Measurements from ENCODE around the gene ANXA3.
"Not testable (repeated sequence)": the region's sequence is repeated elsewhere in the genome, so short reads cannot be mapped to it uniquely, and the experiment has no call there.

Gene ANXA3, protein sequence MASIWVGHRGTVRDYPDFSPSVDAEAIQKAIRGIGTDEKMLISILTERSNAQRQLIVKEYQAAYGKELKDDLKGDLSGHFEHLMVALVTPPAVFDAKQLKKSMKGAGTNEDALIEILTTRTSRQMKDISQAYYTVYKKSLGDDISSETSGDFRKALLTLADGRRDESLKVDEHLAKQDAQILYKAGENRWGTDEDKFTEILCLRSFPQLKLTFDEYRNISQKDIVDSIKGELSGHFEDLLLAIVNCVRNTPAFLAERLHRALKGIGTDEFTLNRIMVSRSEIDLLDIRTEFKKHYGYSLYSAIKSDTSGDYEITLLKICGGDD

DNA sequence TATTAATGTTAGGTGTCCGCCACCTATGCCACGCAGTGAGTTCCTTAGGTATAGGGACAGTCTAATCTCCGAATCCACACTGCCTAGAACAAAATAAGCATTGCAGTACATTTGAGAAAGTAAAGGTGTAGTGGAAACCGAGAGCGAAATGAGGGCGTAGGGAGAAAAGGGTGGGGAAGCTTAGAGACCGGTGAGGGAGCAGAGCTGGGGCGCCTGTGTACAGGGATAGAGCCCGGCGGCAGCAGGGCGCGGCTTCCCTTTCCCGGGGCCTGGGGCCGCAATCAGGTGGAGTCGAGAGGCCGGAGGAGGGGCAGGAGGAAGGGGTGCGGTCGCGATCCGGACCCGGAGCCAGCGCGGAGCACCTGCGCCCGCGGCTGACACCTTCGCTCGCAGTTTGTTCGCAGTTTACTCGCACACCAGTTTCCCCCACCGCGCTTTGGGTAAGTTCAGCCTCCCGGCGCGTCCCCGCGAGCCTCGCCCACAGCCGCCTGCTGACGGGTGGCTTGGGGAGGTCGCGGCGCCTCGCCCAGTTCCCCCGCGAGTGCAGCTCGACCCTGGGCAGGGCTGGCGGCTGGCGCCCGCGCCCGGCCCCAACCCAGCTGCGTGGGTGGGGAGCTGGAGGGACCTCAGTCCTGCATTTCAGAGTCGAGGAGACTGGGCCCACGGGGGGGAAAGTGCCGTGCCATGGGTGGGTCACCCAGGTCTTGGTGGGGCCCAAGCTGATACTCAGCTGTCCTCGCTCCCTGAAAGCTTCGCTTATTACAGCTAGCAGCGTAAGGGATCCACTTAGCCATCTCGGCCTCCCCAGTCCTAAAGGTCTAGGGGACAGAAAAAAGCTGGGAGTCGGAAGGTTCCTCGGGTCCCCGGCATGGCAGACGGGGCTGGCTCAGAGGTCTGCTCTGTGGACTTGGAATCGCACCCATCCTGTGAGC is at the start of gene ANXA3:
Gene ANXA3, plus strand, starts transcription at position 351 of the 932 bp plus-strand sequence. CDS start 2,704 bp downstream, outside the sequence.
- no peak within 1 kb of the TSS for H3K27ac ChIP-seq
- TF ChIP-seq, protein P1, sequence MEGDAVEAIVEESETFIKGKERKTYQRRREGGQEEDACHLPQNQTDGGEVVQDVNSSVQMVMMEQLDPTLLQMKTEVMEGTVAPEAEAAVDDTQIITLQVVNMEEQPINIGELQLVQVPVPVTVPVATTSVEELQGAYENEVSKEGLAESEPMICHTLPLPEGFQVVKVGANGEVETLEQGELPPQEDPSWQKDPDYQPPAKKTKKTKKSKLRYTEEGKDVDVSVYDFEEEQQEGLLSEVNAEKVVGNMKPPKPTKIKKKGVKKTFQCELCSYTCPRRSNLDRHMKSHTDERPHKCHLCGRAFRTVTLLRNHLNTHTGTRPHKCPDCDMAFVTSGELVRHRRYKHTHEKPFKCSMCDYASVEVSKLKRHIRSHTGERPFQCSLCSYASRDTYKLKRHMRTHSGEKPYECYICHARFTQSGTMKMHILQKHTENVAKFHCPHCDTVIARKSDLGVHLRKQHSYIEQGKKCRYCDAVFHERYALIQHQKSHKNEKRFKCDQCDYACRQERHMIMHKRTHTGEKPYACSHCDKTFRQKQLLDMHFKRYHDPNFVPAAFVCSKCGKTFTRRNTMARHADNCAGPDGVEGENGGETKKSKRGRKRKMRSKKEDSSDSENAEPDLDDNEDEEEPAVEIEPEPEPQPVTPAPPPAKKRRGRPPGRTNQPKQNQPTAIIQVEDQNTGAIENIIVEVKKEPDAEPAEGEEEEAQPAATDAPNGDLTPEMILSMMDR (conservative IDR thresholded peaks at IDR 0.05; ENCODE audit: low read depth, low read length): no peak

DNA sequence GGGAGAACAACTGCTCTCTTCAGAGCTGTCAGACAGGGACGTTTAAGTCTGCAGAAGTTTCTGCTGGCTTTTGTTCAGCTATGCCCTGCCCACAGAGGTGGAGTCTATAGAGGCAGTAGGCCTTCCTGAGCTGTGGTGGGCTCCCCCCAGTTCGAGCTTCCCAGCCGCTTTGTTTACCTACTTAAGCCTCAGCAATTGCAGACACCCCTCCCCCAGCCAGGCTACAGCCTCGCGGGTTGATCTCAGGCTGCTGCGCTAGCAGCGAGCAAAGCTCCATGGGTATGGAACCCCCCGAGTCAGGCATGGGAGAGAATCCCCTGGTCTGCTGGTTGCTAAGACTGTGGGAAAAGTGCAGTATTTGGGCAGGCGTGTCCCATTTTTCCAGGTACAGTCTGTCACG is 45.3 kb upstream of the ANXA3 start:
- not testable (repeated sequence) for H3K27ac ChIP-seq

More for the DNA sequence above, at the start of gene ANXA3:
- H3K9ac ChIP-seq: no peak within 1 kb of the TSS
- H3K36me3 ChIP-seq (ENCODE audit: insufficient read depth): no peaks in the 10 kb centered on the region
- peak within 1 kb of the TSS; percentile 58 for H2AFZ ChIP-seq (ENCODE audit: low read depth)
- H3K4me3 ChIP-seq (IDR thresholded peaks at IDR 0.05; ENCODE audit: insufficient read depth, low read depth, low read length): peak within 1 kb of the TSS; percentile 79
- no peaks in the 10 kb centered on the region for H4K20me1 ChIP-seq (ENCODE audit: insufficient read depth)
- H3K4me1 ChIP-seq (ENCODE audit: low read depth, poor library complexity, severe bottlenecking): no peaks in the 10 kb centered on the region
- no peaks in the 10 kb centered on the region; the same call in 1 of the 2 replicates for H3K27me3 ChIP-seq (ENCODE audit: insufficient read depth, low read depth)
- H3K4me2 ChIP-seq: peak within 1 kb of the TSS; percentile 38
- no peaks in the 10 kb centered on the region for H3K79me2 ChIP-seq (ENCODE audit: insufficient read depth, low read depth)

DNA sequence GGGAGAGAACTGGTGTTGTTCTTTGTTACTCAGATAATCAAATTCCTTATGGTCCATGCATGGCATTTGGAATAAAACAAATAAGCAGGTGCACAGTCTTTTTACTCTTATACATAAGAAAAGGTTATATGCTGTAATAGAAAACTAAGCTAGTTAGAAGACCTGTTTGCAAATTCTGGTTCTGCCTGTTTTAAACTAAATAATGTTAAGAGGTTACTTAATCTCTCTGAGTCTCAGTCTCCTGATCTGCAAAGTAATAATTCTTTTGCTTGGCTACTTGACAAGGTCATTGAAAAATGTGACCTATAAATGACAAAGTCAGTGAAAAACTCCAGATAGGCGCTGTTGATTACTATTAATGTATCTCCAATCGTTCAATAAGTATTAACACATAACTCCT is 42.5 kb upstream of the ANXA3 start:
- Histone ChIP-seq H3K4me1 (ENCODE audit: low read depth, poor library complexity, severe bottlenecking) (no peaks in the 10 kb centered on the region), H3K27ac (no peak overlapping the region), H3K36me3 (ENCODE audit: insufficient read depth) (no peaks in the 10 kb centered on the region), H3K27me3 (ENCODE audit: insufficient read depth, low read depth) (no peaks in the 10 kb centered on the region), H3K79me2 (ENCODE audit: insufficient read depth, low read depth) (no peaks in the 10 kb centered on the region), H2AFZ (ENCODE audit: low read depth) (no peak overlapping the region), H3K4me3 (IDR thresholded peaks at IDR 0.05; ENCODE audit: insufficient read depth, low read depth, low read length) (no peak overlapping the region), H3K4me2 (no peak overlapping the region), H3K9ac (no peak overlapping the region), H4K20me1 (ENCODE audit: insufficient read depth) (no peaks in the 10 kb centered on the region)
- TF ChIP-seq, protein P1 (conservative IDR thresholded peaks at IDR 0.05; ENCODE audit: low read depth, low read length): no peak

More for the DNA sequence above, 45.3 kb upstream of the ANXA3 start:
- not testable (repeated sequence) for H4K20me1 ChIP-seq (ENCODE audit: insufficient read depth); H3K36me3 ChIP-seq (ENCODE audit: insufficient read depth); H3K4me3 ChIP-seq (IDR thresholded peaks at IDR 0.05; ENCODE audit: insufficient read depth, low read depth, low read length); H3K79me2 ChIP-seq (ENCODE audit: insufficient read depth, low read depth); H3K4me2 ChIP-seq; H3K9ac ChIP-seq; H3K27me3 ChIP-seq (ENCODE audit: insufficient read depth, low read depth); H3K4me1 ChIP-seq (ENCODE audit: low read depth, poor library complexity, severe bottlenecking); H2AFZ ChIP-seq (ENCODE audit: low read depth)

DNA sequence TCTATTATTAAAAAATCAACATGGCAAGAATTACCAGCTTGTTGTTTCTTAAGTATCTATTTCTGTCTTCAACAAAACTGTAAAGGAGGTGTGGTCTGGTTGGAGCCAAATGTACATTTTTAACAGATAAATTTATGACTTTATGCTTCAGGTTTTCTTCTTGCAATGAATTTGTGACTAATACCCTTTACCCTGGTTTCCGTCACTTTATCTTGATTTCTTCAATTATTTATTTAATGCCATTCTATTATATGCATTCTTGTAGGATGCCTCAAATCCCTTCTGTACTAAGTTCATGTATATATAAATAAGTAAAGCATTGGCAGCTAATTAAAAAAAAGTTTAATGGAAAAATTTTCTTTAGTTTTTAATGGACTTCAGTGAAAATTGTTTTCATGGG is 41.5 kb upstream of the ANXA3 start:
- Histone ChIP-seq H3K4me2 (no peak overlapping the region), H2AFZ (ENCODE audit: low read depth) (no peak overlapping the region), H3K4me1 (ENCODE audit: low read depth, poor library complexity, severe bottlenecking) (no peaks in the 10 kb centered on the region), H3K27ac (no peak overlapping the region), H4K20me1 (ENCODE audit: insufficient read depth) (no peaks in the 10 kb centered on the region), H3K4me3 (IDR thresholded peaks at IDR 0.05; ENCODE audit: insufficient read depth, low read depth, low read length) (no peak overlapping the region), H3K79me2 (ENCODE audit: insufficient read depth, low read depth) (no peaks in the 10 kb centered on the region), H3K9ac (no peak overlapping the region), H3K27me3 (ENCODE audit: insufficient read depth, low read depth) (no peaks in the 10 kb centered on the region), H3K36me3 (ENCODE audit: insufficient read depth) (no peaks in the 10 kb centered on the region)
- TF ChIP-seq, protein P1 (conservative IDR thresholded peaks at IDR 0.05; ENCODE audit: low read depth, low read length): no peak
